GM21576 (cell line): ENCODE results near the gene PARP3.

ENCODE experiments used
- ATAC-seq: cut with Tn5 transposase; IDR thresholded peaks from one replicate; pipeline ENCODE4 v1.9.1; 2021; ENCODE audit warnings: mild to moderate bottlenecking, moderate library complexity; ENCODE audit not compliant: unreplicated experiment

The PARP3 gene

DNA sequence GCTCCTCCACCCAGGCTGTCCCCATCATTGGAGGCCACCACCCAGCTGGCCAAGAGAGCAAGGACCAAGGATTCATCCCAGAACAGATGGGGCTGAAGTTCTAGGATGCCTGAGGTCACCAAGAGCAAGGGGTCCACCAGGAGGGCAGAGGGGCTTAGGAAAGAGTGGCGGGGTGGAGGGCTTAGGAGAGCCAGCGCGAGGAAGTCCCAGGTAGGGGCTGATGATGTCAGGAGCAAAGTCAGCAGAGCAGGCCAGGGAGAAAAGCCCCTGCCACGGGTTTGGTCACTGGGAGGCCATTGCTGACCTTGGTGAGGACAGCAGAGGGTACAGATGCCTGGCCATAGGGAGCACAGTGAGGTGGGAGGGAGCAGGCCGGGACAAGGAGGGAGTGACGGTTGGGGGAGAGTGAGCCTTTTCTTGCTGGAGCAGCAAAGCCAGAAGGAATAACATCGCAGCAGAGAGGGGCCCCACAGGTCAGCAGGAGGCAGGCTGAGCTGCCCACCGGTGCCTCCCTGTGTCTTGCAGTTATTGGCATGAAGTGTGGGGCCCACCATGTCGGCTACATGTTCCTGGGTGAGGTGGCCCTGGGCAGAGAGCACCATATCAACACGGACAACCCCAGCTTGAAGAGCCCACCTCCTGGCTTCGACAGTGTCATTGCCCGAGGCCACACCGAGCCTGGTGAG is 5.2 kb downstream of the PARP3 start:
- ATAC-seq = no peak

DNA sequence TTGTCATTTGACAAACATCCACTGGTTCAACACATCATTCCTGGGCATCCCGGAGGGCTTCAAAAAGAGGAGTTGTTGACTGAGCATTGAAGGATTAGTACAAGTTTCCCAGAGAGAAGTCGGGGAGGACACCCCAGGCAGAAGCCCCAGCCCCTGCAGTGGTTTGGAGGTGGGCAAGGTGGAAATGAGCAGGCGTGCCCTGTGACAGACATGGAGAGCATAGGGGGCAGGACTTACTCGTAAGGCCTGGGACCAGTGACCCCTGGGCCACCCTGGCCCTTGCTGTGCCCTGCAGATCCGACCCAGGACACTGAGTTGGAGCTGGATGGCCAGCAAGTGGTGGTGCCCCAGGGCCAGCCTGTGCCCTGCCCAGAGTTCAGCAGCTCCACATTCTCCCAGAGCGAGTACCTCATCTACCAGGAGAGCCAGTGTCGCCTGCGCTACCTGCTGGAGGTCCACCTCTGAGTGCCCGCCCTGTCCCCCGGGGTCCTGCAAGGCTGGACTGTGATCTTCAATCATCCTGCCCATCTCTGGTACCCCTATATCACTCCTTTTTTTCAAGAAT is 5.9 kb downstream of the PARP3 start:
- ATAC-seq = no peak

DNA sequence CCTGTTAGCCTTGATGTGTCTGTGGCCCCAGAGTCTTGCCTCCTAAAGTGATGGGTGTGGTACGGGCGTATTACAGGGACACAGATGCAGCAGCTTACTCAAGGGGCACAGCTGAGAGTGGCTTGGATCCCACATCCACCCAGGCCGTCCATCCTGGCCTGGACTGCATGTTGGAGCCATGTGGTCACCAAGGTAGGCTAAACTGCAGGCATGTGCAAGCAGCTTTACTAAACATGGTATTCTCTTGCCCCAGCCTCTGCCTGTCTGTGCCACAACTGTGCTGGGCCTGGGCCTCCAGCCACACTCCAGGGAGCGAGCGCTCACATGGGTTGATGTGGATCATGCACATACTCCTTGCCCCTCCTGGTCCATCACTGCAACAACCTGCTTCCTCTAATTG is 7.0 kb downstream of the PARP3 start:
- ATAC-seq = no peak

DNA sequence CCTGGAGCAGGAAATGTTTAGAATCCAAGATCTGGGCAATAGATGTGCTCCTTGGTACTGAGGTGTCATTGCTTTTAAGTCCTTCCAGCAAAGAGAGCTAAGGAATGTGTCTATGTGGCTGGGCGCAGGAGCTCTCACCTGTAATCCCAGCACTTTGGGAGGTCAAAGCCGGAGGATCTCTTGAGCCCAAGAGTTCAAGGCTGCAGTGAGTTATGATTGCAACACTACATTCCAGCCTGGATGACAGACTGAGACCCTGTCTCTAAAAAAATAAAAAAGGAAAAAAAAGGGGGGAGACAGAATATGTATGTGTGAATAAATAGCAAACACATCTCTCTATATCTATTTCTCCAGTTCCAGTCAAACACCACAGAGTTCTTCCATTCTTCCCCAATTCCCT is 8.7 kb downstream of the PARP3 start:
- ATAC-seq = no peak

DNA sequence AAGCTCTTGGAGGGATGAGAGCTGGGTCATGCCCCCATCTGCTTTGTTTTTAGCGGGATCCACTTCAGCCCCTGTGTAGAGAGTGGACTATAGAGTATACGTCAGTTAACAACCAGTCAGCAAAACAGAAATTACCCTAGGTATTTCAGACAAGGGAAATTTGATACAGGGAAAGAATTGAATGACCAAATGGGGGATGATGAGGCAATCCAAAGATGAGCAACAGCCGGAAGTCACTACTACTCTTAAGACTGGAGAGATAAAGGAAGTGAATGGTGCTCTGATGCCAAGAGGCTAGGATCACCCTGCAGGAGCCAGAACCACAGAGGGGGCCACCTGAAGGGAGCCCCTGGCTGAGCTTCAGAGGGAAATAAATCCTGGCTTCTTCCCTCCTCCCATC is 11.3 kb downstream of the PARP3 start:
- ATAC-seq = no peak

DNA sequence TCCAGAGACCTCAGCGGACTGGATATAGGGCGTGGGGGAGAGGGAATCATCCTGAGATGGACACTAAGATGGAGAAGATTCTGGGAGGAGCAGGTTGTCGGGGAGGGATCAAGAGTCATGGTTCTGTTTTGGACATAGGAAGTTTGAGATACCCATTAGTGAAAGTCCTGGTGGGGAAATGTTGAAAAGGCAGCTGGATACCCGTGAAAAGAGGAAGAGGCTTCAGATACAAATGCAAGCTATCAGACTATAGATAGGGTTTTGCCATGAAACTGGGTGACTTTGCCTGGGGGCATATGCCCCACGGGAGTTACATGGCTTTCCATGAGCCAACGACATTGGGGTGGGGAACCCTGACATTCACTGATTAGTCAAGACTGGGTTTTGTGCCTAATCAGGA is 11.9 kb downstream of the PARP3 start:
- no peak for ATAC-seq

DNA sequence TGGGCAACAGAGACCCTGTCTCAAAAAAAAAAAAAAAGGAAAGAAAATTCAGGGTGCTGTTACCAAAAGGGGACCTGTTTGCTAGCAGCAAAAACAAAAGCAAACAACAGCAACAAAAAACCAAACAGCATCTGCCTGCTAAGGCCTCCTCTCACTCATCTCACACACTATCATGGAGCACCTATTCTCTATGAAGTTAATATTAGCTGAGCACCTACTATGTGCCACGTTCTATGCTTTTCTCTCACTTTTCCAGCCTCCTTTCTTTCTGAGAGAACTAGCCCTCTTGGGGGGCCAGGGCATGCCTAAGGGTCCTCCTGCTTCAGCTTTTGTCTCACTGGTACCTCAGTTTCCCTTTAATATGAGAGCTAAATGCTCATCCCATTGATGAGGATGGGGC is 12.6 kb downstream of the PARP3 start:
- no peak for ATAC-seq

DNA sequence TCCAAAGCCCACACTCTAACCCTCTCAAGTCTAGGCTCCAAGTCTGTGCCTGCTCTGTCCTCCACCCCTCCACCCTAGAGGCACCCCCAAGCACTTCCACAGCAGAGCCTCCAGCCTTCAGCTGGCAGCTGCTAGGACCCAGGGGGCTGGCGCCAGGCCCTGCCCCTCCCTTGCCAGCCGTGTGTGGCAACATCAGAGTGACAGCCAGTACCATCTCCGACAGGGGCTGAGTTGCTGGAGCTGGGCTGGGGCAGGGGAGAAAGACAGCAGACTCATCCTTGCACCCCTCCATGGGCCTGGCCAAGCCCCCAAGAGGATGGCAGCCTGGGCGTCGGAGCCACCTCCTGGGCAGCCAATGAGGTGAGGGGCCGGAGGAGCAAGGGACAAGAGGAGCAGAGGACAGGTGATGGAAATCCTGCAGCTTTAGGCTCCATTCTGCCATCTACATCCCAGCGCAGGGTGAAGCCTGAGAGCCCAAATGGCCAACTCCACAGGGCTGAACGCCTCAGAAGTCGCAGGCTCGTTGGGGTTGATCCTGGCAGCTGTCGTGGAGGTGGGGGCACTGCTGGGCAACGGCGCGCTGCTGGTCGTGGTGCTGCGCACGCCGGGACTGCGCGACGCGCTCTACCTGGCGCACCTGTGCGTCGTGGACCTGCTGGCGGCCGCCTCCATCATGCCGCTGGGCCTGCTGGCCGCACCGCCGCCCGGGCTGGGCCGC is 13.2 kb downstream of the PARP3 start, which contains the start of gene GPR62:
Gene GPR62 (plus strand): TSS at position 207 of the 718 bp plus-strand sequence. CDS start 272 bp downstream, at position 479.
- ATAC-seq = no peak

DNA sequence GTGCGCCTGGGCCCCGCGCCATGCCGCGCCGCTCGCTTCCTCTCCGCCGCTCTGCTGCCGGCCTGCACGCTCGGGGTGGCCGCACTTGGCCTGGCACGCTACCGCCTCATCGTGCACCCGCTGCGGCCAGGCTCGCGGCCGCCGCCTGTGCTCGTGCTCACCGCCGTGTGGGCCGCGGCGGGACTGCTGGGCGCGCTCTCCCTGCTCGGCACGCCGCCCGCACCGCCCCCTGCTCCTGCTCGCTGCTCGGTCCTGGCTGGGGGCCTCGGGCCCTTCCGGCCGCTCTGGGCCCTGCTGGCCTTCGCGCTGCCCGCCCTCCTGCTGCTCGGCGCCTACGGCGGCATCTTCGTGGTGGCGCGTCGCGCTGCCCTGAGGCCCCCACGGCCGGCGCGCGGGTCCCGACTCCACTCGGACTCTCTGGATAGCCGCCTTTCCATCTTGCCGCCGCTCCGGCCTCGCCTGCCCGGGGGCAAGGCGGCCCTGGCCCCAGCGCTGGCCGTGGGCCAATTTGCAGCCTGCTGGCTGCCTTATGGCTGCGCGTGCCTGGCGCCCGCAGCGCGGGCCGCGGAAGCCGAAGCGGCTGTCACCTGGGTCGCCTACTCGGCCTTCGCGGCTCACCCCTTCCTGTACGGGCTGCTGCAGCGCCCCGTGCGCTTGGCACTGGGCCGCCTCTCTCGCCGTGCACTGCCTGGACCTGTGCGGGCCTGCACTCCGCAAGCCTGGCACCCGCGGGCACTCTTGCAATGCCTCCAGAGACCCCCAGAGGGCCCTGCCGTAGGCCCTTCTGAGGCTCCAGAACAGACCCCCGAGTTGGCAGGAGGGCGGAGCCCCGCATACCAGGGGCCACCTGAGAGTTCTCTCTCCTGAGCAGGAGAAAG is 14.0 kb downstream of the PARP3 start:
- ATAC-seq = no peak

DNA sequence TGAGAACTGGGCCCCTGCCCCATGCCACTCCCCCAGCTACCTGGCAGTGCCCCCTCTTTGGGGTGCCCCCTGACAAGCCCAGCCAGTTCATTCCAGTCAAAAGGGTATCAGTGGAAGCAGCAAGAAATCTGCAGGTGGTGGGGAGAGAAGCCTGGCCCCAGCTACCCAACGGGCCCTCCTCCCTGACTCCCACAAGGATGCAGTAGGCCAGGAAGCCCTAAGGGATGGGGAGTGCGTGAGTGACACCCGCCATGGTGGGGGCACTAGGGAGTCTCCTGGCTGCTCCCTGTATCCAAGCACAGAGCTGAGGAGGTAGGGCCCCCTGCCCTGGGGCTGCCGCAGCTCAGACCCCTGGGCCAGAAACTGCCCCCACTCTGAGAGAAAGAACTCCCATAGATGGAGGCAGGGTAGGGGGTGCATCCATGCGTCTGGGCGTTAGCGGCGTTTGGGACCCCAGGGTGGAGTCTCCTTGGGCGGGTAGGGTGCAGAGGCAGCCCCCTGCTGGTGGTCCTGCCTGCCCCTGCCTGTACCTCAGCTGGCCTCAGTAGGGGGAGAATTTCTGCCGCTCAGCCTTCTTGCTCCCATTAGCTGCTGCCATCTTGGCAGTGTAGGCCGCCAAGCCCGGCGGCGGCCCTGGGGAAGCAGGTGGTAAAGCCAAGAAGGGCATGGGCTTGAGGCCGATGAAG is 15.5 kb downstream of the PARP3 start:
- ATAC-seq = no peak

DNA sequence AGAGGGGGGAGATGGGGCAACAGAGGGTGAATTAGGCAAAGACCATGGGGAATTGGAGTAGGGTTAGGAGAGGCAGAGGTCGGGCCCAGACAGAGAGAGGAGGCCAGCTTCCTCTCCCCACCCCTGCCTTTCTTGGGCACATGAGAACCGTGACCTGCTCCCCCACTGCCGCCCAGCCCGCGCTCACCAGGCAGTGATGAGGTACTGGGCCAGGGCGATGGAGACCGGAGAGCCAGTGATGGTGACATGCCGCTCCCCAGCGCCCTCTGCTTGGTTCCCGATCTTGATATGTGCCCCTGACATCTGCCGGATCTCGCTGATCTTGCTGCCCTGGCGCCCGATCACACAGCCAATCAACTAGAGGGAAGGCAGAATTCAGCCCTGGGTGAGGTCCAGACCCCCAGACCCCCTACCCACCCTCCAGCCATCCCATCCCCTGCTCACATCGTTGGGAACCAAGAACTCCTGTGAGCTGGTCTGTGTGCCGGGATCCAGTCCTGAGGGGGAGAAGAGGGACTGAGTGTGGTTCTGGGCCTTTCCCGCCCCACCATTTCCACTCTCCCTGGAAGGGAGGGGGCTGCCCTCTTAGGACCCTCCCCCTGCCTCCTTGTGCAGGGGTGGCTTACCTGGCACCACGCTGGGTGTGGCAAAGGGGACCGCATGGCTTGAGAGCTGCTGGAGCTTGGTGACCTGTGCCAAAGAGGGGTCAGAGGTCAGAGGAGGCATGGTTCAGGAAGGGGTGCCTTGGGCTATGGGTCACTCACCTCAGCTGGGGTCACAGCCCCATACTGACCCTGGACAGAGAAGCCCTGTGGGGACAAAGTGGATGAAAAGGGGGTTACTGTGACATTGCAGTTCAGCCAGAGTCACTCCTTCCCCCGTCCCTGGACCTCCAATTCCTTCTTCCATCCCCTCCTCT is 16.7 kb downstream of the PARP3 start:
- no peak for ATAC-seq

DNA sequence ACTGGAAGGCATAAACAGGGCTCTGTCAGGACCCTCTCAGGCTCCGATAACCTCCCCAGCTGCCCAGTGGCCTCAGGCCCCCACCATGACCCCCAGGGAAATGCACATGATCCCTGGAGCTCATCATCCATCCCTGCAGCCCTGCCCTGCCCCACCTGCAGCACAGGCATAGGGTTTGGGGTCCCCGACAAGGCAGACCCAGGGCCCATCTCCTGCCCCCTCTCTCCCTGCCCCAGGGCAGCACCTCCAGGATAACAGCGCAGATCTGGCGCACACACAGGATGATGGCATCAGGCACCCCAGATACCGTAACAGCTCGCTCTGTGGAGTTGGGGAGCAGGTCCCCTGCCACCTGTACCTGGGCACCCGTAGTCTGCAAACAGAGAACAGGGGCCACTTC is 17.5 kb downstream of the PARP3 start:
- no peak for ATAC-seq

DNA sequence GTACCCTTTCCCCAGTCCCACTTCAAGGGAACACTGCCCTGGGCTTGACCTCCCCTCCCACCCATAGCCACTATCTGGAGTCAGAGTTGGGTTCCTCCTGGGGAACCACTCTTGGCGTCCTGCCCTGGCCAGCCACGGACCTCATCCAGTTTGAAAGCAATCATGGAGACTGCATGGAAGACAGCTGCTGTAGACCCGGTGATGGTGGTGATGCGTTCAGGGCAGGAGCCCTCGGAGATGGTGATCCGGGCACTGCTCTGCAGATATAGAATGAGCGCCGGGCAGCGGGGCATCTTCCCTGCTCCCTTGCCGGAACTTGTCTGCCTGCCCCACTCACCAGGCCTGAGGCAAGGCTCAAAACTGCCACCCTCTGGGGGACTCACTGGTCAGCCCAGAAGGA is 18.2 kb downstream of the PARP3 start:
- no peak for ATAC-seq

DNA sequence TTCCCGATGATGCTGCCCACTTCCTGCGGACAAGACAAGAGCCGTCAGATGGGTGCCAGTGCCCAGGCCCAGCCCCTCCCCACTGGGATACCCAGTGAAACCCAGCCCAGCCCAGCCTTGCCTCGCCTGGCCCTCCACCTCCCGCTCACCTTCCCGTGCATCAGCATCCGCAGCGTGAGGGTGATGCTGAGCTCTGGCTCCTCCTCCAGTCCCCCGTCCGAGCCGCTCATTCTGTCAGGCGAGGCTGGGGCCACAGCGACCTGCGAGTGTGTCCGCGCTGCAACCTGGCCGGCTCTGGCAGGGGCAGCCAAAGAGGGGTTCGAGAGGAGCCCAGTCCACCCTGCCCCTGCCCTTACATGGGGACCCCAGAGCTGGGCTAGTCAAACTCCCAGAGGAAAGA is 18.8 kb downstream of the PARP3 start:
- ATAC-seq = no peak

DNA sequence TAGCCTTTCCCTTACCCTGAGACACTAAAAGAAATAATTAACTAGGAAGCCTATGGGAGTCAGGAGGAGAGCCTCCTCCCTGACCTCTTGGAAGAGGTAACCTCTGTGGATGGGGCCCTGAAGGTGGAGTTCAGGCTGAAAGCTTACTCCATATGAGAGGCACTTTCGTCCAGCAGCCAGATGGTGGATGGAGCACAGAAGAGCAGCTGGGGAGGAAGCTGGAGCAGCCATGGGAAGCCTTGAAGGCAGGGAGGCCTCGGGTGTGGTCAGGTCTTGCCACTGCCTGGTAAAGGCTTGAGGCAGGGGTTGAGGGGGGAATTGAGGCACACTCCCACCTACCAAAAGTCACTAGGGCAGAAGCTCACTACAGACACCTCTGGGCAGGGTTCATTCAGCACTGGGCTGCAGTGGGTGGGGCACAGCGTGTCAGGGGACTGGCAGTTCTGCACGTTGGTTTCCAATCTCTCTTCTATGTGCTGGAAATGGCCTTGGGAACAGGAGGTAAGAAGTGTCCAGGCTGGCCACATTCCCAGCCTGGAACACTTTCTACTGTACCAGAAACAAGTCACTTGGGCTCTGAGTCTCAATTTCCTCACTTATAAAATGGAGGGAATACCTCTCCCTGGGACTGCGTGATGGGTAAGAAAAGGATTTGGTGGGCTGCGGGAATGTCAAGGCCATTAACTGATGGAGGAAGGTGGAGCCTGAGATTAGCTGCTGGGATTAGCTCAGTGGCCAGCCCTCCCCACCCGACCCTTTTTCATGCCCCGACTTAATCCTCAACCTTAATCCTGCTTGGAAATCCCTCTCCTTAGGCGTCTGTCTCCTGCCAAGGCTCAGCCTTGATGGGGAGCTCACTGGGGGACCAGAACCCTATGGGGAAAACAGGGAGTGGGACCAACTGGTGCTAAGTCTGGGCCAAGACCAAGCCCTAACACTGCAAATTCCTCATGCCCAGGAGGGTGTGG is 19.7 kb downstream of the PARP3 start:
- ATAC-seq = no peak

DNA sequence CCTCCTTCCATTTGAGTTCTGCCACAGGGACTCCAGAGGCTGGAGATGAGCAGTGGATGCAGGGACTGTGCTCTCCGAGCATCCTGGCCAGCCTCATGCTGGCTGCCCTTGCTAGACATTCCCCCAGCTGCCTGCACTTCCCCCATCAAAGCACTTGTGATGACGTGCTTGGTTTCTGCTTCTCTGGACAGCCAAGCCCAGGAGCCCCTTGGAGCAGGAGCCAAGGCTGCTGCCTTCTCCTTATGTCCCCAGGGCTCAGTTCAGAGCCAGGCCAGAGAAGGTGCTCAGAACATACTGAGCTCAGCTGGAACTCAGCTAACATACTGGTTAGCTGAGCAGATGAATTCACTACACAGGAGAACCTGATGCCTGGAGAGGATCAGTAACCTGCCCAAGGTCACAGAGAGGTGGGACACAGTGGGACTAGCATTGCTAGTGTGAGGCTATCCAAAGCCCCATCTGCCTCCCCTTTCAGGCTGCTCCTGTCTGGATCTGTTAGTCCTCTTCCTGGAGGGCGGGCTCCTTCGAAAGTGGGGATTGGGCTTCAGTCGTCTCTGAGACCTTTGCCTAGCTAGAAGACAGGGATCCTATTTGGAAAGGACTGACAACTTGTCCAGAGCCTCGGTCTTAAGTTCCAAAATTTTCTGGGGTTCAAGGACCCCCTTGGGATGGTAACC is 20.8 kb downstream of the PARP3 start:
- no peak for ATAC-seq

DNA sequence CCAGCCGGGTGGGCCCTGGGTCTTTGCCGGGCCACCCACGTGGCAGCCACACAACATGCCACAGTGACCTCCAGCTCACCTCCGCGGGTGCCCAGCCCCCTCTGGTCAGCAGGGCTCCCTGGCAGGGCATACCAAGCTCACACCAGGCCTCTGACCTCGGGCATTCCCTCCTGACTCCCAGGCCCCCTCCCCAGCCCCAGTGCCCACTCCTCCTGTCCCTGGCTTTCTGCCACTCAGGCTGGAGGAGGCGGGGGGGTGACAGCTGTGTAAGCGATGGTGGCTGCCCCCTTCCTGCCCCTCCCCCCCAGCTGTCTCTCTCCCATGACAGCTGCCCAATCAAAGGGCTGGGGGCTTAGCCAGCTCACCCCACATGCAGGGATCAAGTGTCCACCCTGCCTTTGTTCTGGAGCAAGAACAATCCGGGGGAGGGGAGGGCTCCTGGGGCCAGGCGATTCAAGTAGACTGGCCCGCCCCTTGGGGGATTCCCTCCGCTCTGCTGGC is 21.8 kb downstream of the PARP3 start:
- ATAC-seq = no peak

DNA sequence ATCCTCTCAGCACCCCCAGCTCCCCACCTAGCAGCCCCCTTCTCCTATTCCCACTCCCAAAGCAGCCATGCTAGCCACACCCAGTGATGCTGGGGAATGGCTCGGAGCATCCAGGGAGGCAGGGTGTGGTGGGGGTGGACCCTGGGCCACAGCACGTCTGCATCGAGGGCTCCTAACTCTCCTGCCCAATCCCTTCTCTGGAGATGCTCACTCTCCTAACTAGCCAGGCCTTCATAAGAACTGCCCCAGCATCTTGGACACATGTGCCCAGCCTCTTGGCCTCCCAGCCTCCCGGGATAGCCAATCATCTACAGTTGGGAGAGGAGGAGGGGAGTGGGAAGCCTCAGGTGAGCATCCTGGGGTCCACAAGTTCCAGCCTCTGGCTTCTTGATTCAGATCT is 22.4 kb downstream of the PARP3 start:
- no peak for ATAC-seq
